AG04450 (cell line): ENCODE results near the gene SLCO3A1. TPM values are rescaled to one million over a fixed set of nuclear protein-coding genes. Genes with fewer than 3 reads are reported as not detected.

Experiments used
- CTCF ChIA-PET: fragments of 300-600, 350-600 bp; formaldehyde crosslinking; extraction: SDS; loops from one replicate; lab custom pipeline; 2022; ENCODE audit warnings: antibody characterized with exemption, inconsistent platforms; lab: Charles Lee
- POLR2A ChIA-PET: fragments of 350-600 bp; formaldehyde crosslinking; extraction: SDS; loops from one replicate; lab custom pipeline; 2021; ENCODE audit warnings: antibody characterized with exemption, inconsistent platforms; lab: Yijun Ruan, JAX
- DNase-seq: peaks from one replicate; pipeline ENCODE4 v3.0.0-alpha.2; 2011; ENCODE audit warnings: low read depth, low spot score
- H3K27ac ChIP-seq: one replicate; pipeline ENCODE4 v1.5.1; 2012; ENCODE audit warnings: low read depth, low read length, control low read depth
- H3K27me3 ChIP-seq: one replicate; pipeline ENCODE4 v1.6.0; 2012; ENCODE audit warnings: low read length; ENCODE audit not compliant: control insufficient read depth, insufficient read depth
- H3K4me3 ChIP-seq: 2 replicates; pipeline ENCODE4 v1.5.1; 2011; ENCODE audit warnings: mild to moderate bottlenecking, low read depth, low read length, control low read depth
- H3K9me3 ChIP-seq: 2 replicates; pipeline ENCODE4 v1.5.1; 2012; ENCODE audit warnings: low read length; ENCODE audit not compliant: control insufficient read depth, insufficient read depth
- polyA plus RNA-seq: library from polyadenylated mRNA; depleted of rRNA; stranded (reverse); fragments of >200 nt; gene quantifications from 2 replicates; pipeline ENCODE4 v1.2.3, GENCODE V29; 2011
- TF ChIP-seq, protein P1 (sequence below): IDR thresholded peaks from 2 replicates; pipeline ENCODE4 v1.5.1; 2011; ENCODE audit warnings: low read depth, low read length, control low read depth, inconsistent platforms

Gene SLCO3A1
- polyA plus RNA-seq, 1 experiment = 7.6 TPM

GRCh38 chr15:91988655-91989054 is 135.1 kb downstream of the SLCO3A1 start:
- Histone ChIP-seq H3K27me3 (no peaks in the 10 kb centered on the region), H3K27ac (no peak overlapping the region), H3K9me3 (0 out of 2 replicates have a peak, but pooled peaks cover 3% of the 10 kb centered on the region), H3K4me3 (no peak overlapping the region)
- TF ChIP-seq, protein P1, sequence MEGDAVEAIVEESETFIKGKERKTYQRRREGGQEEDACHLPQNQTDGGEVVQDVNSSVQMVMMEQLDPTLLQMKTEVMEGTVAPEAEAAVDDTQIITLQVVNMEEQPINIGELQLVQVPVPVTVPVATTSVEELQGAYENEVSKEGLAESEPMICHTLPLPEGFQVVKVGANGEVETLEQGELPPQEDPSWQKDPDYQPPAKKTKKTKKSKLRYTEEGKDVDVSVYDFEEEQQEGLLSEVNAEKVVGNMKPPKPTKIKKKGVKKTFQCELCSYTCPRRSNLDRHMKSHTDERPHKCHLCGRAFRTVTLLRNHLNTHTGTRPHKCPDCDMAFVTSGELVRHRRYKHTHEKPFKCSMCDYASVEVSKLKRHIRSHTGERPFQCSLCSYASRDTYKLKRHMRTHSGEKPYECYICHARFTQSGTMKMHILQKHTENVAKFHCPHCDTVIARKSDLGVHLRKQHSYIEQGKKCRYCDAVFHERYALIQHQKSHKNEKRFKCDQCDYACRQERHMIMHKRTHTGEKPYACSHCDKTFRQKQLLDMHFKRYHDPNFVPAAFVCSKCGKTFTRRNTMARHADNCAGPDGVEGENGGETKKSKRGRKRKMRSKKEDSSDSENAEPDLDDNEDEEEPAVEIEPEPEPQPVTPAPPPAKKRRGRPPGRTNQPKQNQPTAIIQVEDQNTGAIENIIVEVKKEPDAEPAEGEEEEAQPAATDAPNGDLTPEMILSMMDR = no peak
- no peak for DNase-seq
- ChIA-PET CTCF (no interaction called here), POLR2A (no interaction called here)

GRCh38 chr15:91989821-91990220 is 136.3 kb downstream of the SLCO3A1 start:
- POLR2A ChIA-PET = no interaction called here
- TF ChIP-seq, protein P1 = no peak
- CTCF ChIA-PET = interaction anchor here (0.9 kb wide), 1 partner anchor 689 kb away, joined by 3 read pairs; no protein-coding TSS in a partner anchor
- no peak for DNase-seq
- Histone ChIP-seq H3K4me3 (no peak overlapping the region), H3K27me3 (no peaks in the 10 kb centered on the region), H3K27ac (no peak overlapping the region), H3K9me3 (0 out of 2 replicates have a peak, but pooled peaks cover 3% of the 10 kb centered on the region)

- DNase-seq = no peak
- Histone ChIP-seq H3K27ac (no peak overlapping the region), H3K9me3 (no peaks in the 10 kb centered on the region), H3K4me3 (no peak overlapping the region), H3K27me3 (no peaks in the 10 kb centered on the region)
- TF ChIP-seq, protein P1 = no peak
- ChIA-PET CTCF (no interaction called here), POLR2A (no interaction called here)
Observed at GRCh38 chr15:91992945-91993344, 139.4 kb downstream of the SLCO3A1 start.

DNA sequence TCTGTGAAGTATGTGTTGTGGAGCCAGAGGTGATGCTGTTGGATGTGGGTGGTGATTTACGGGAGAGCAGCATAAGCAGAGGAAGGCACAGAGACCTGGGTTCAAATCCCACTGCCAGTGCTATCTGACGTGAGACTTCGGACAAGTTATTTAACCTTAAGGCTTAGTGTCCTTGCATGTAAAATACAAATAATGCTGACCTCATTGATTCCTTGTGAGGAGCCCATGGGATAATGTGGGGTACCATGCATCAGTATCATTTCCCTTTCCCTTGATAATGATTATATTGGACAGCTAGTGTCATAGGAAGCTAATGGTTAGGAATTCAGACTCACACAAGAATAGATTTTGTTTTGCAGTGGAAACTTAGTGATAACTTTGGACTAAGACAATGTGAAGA is 141.6 kb downstream of the SLCO3A1 start:
- Histone ChIP-seq H3K9me3 (no peaks in the 10 kb centered on the region), H3K27me3 (no peaks in the 10 kb centered on the region), H3K27ac (no peak overlapping the region), H3K4me3 (no peak overlapping the region)
- ChIA-PET POLR2A (no interaction called here), CTCF (no interaction called here)
- TF ChIP-seq, protein P1 = no peak
- no peak for DNase-seq

GRCh38 chr15:91997163-91997562 is 143.7 kb downstream of the SLCO3A1 start:
- TF ChIP-seq, protein P1 = no peak
- Histone ChIP-seq H3K27ac (no peak overlapping the region), H3K4me3 (no peak overlapping the region), H3K9me3 (no peaks in the 10 kb centered on the region), H3K27me3 (no peaks in the 10 kb centered on the region)
- POLR2A ChIA-PET = no interaction called here
- CTCF ChIA-PET = no interaction called here
- no peak for DNase-seq
